ENCODE results near the gene MEMO1.
A peak's percentile ranks its signal among the peaks of the same experiment; 100 is the strongest.

MEMO1 gene

GRCh38 chr2:31998731-31999383, 12.0 kb downstream of the MEMO1 start:
- TF ChIP-seq SNAI2 (CRISPR knock-in tag; IDR thresholded peaks at IDR 0.05), result no peak
- TF ChIP-seq ISL1 (CRISPR knock-in tag; IDR thresholded peaks at IDR 0.05), result no peak
- TF ChIP-seq TSHZ2 (CRISPR knock-in tag; IDR thresholded peaks at IDR 0.05), result no peak
- no peak for TF ChIP-seq ZFP3 (CRISPR knock-in tag; IDR thresholded peaks at IDR 0.05)
- no peak for TF ChIP-seq ZNF565 (CRISPR knock-in tag; conservative IDR thresholded peaks at IDR 0.05; ENCODE audit: low read depth)
- TF ChIP-seq PATZ1 (CRISPR knock-in tag; IDR thresholded peaks at IDR 0.05; ENCODE audit: borderline replicate concordance), result no peak
- no peak for TF ChIP-seq RARB (CRISPR knock-in tag; IDR thresholded peaks at IDR 0.05)
- TF ChIP-seq ESRRG (CRISPR knock-in tag; IDR thresholded peaks at IDR 0.05), result no peak
- no peak for TF ChIP-seq CREB5 (CRISPR knock-in tag; IDR thresholded peaks at IDR 0.05; ENCODE audit: low read depth)
- TF ChIP-seq TOX (CRISPR knock-in tag; IDR thresholded peaks at IDR 0.05; ENCODE audit: borderline replicate concordance), result no peak
- no peak for TF ChIP-seq ZNF8 (CRISPR knock-in tag; IDR thresholded peaks at IDR 0.05)
- ATAC-seq, result no peak

- TF ChIP-seq RARB (CRISPR knock-in tag; IDR thresholded peaks at IDR 0.05), result no peak
- no peak for TF ChIP-seq TOX (CRISPR knock-in tag; IDR thresholded peaks at IDR 0.05; ENCODE audit: borderline replicate concordance)
- TF ChIP-seq CREB5 (CRISPR knock-in tag; IDR thresholded peaks at IDR 0.05; ENCODE audit: low read depth), result no peak
- TF ChIP-seq SNAI2 (CRISPR knock-in tag; IDR thresholded peaks at IDR 0.05), result no peak
- no peak for TF ChIP-seq ESRRG (CRISPR knock-in tag; IDR thresholded peaks at IDR 0.05)
- ATAC-seq, result peak; percentile 38; the same call in 1 of the 3 replicates
Measured at GRCh38 chr2:31997653-31998052, 13.2 kb downstream of the MEMO1 start.

- no peak for TF ChIP-seq ZFP3 (CRISPR knock-in tag; IDR thresholded peaks at IDR 0.05)
- no peak for TF ChIP-seq TOX (CRISPR knock-in tag; IDR thresholded peaks at IDR 0.05; ENCODE audit: borderline replicate concordance)
- TF ChIP-seq PPARA (CRISPR knock-in tag; IDR thresholded peaks at IDR 0.05; ENCODE audit: borderline replicate concordance), result no peak
- TF ChIP-seq TSHZ2 (CRISPR knock-in tag; IDR thresholded peaks at IDR 0.05), result no peak
- no peak for TF ChIP-seq ZNF70 (CRISPR knock-in tag; IDR thresholded peaks at IDR 0.05)
- no peak for TF ChIP-seq ARNTL (CRISPR knock-in tag; IDR thresholded peaks at IDR 0.05; ENCODE audit: borderline replicate concordance, low read depth)
- TF ChIP-seq BACH2 (CRISPR knock-in tag; IDR thresholded peaks at IDR 0.05; ENCODE audit: borderline replicate concordance), result no peak
- no peak for TF ChIP-seq ISL1 (CRISPR knock-in tag; IDR thresholded peaks at IDR 0.05)
- TF ChIP-seq PATZ1 (CRISPR knock-in tag; IDR thresholded peaks at IDR 0.05; ENCODE audit: borderline replicate concordance), result no peak
- no peak for ATAC-seq
Measured at GRCh38 chr2:31996571-31997150, 14.1 kb downstream of the MEMO1 start.
